Smooth muscle cell (in vitro differentiated cells): ENCODE data around the gene UCP2. TPM values are rescaled to one million over a fixed set of nuclear protein-coding genes. Genes with fewer than 3 reads are reported as not detected.

Experiments
- DNase-seq: peaks from one replicate; lab custom pipeline; 2025; ENCODE audit not compliant: unreplicated experiment; lab: John Stamatoyannopoulos, UW
- H2AFZ ChIP-seq: fragments of 200-600 bp; sonication (generic); 2 replicates; pipeline ENCODE4 v1.6.0; 2016; ENCODE audit warnings: antibody characterized with exemption, low read depth, mild to moderate bottlenecking
- H3F3A ChIP-seq: fragments of 200-600 bp; sonication (generic); 2 replicates; pipeline ENCODE4 v1.6.0; 2017; ENCODE audit warnings: antibody characterized with exemption, low read depth
- H3K27ac ChIP-seq: fragments of 200-600 bp; sonication (generic); 2 replicates; pipeline ENCODE4 v1.5.1; 2016; ENCODE audit warnings: low read depth, mild to moderate bottlenecking
- H3K27me3 ChIP-seq: fragments of 200-600 bp; sonication (generic); 2 replicates; pipeline ENCODE4 v1.6.1; 2016; ENCODE audit warnings: low read depth, mild to moderate bottlenecking
- H3K36me3 ChIP-seq: fragments of 200-600 bp; sonication (generic); 2 replicates; pipeline ENCODE4 v1.5.1; 2016; ENCODE audit warnings: low read depth
- H3K4me1 ChIP-seq: fragments of 200-600 bp; sonication (generic); 2 replicates; pipeline ENCODE4 v1.5.1; 2016; ENCODE audit warnings: low read depth
- H3K4me2 ChIP-seq: fragments of 200-600 bp; sonication (generic); 2 replicates; pipeline ENCODE4 v1.6.0; 2016; ENCODE audit warnings: mild to moderate bottlenecking
- H3K4me3 ChIP-seq: fragments of 200-600 bp; sonication (generic); 2 replicates; pipeline ENCODE4 v1.5.1; 2016; ENCODE audit warnings: mild to moderate bottlenecking
- H3K79me2 ChIP-seq: fragments of 200-600 bp; sonication (generic); 2 replicates; pipeline ENCODE4 v1.6.0; 2016; ENCODE audit warnings: low read depth, mild to moderate bottlenecking
- H3K9ac ChIP-seq: fragments of 200-600 bp; sonication (generic); 2 replicates; pipeline ENCODE4 v1.6.0; 2016; ENCODE audit warnings: low read depth
- H3K9me3 ChIP-seq: fragments of 200-600 bp; sonication (generic); replicated peaks from 2 replicates; pipeline ENCODE4 v1.5.1; 2016; ENCODE audit warnings: low read depth
- H4K20me1 ChIP-seq: fragments of 200-600 bp; sonication (generic); 2 replicates; pipeline ENCODE4 v1.6.0; 2016; ENCODE audit warnings: low read depth
- CTCF ChIP-seq: fragments of 200-600 bp; sonication (generic); IDR thresholded peaks from 2 replicates; pipeline ENCODE4 v1.5.1; 2017; ENCODE audit warnings: borderline replicate concordance, mild to moderate bottlenecking, antibody characterized with exemption; ENCODE audit not compliant: insufficient read depth, poor library complexity, severe bottlenecking
- WGBS: methylation state at CpG from one replicate; pipeline ENCODE4 v1.1.7; 2016; ENCODE audit warnings: low lambda C conversion rate; 5-methylcytosine and 5-hydroxymethylcytosine counted together
- polyA plus RNA-seq: library from polyadenylated mRNA; unstranded; fragments of >200 nt; fragmentation: Nextera tagmentation; extraction: Ambion mirVana; gene quantifications from 2 replicates; pipeline ENCODE4 v1.2.1, GENCODE V29; 2016
- total RNA-seq: library from RNA; depleted of rRNA; stranded (reverse); fragments of >200 nt; gene quantifications from 2 replicates; pipeline ENCODE4 v1.2.3, GENCODE V29; 2014

Gene UCP2
- total and polyA plus RNA-seq, 2 experiments from 2014 or later, result 0.67 to 8.2 TPM

- H2AFZ ChIP-seq, result no peak overlapping the region
- no peak overlapping the region for H3K9ac ChIP-seq
- DNase-seq, result no peak
- no peak overlapping the region for H3K4me2 ChIP-seq
- H3K27me3 ChIP-seq, result no peaks in the 10 kb centered on the region
- no peaks in the 10 kb centered on the region for H3K36me3 ChIP-seq
- H3K4me3 ChIP-seq, result no peak overlapping the region
- no peak overlapping the region for H3K27ac ChIP-seq
- H3K9me3 ChIP-seq, result no peaks in the 10 kb centered on the region
- TF ChIP-seq CTCF, result no peak
- no peaks in the 10 kb centered on the region for H4K20me1 ChIP-seq
- peaks cover 3% of the 10 kb centered on the region for H3F3A ChIP-seq
- 67% methylated on average over 2 of the region's 2 CpGs for WGBS
- H3K4me1 ChIP-seq, result peaks cover 4% of the 10 kb centered on the region
- no peaks in the 10 kb centered on the region for H3K79me2 ChIP-seq
These were observed 41.8 kb upstream of the UCP2 start for GRCh38 chr11:74024261-74025029.

DNA sequence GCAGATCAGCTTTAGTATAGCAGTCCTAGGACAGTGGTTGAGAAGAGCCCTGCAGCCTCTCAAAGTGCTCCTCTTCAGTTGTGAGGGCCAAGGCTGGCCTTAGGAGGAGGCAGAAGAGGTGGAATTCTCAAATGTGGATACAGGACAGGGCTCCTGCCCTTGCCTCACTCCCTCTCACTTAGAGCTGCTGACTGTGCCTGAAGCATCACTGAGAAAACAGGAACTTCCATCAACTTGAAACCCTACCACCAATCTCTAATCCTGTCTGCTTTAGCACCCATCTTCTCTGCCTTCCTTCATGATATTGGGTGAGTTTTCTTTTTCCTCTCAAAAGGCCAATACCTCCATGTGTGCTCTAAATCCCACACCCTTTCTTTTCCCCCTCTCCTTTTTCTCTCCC lies 40.6 kb upstream of the UCP2 start:
- H3F3A ChIP-seq, result peaks cover 8% of the 10 kb centered on the region
- H3K27ac ChIP-seq, result no peak overlapping the region
- no peak overlapping the region for H3K4me2 ChIP-seq
- H3K27me3 ChIP-seq, result no peaks in the 10 kb centered on the region
- DNase-seq, result no peak
- no peak overlapping the region for H3K4me3 ChIP-seq
- H3K9ac ChIP-seq, result no peak overlapping the region
- H3K9me3 ChIP-seq, result no peaks in the 10 kb centered on the region
- no peak overlapping the region for H2AFZ ChIP-seq
- peaks cover 7% of the 10 kb centered on the region for H3K4me1 ChIP-seq
- no peaks in the 10 kb centered on the region for H4K20me1 ChIP-seq
- no peaks in the 10 kb centered on the region for H3K36me3 ChIP-seq
- H3K79me2 ChIP-seq, result no peaks in the 10 kb centered on the region
- TF ChIP-seq CTCF, result no peak

- H3K4me2 ChIP-seq, result no peak overlapping the region
- no peaks in the 10 kb centered on the region for H3K36me3 ChIP-seq
- H3K27ac ChIP-seq, result no peak overlapping the region
- no peak for DNase-seq
- H3K9me3 ChIP-seq, result no peaks in the 10 kb centered on the region
- peaks cover 8% of the 10 kb centered on the region for H3F3A ChIP-seq
- no peaks in the 10 kb centered on the region for H3K79me2 ChIP-seq
- TF ChIP-seq CTCF, result no peak
- no peaks in the 10 kb centered on the region for H3K27me3 ChIP-seq
- H2AFZ ChIP-seq, result no peak overlapping the region
- WGBS, result 97% methylated on average over 6 of the region's 6 CpGs
- peaks cover 7% of the 10 kb centered on the region for H3K4me1 ChIP-seq
- H3K4me3 ChIP-seq, result no peak overlapping the region
- no peak overlapping the region for H3K9ac ChIP-seq
- no peaks in the 10 kb centered on the region for H4K20me1 ChIP-seq
These were observed 39.9 kb upstream of the UCP2 start for GRCh38 chr11:74022546-74022945.

DNA sequence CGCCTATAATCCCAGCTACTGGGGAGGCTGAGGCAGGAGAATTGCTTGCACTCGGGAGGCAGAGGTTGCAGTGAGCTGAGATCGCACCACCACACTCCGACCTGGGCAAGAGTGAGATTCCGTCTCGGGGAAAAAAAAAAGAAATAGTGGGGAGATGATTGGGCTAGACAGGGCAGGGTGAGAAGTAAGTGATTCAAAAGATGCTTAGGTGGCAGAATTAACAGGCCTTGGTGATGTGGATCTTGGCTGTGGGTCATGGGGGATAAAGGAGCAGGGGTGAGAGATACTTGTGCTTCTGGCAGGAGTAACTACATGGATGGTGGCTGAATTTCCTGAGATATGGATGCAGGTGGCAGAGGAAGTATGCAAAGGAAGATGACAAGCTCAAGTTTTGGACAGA lies 39.4 kb upstream of the UCP2 start:
- Histone ChIP-seq H3K36me3 (no peaks in the 10 kb centered on the region), H3K27me3 (no peaks in the 10 kb centered on the region), H3K79me2 (no peaks in the 10 kb centered on the region), H3K4me2 (no peak overlapping the region), H4K20me1 (no peaks in the 10 kb centered on the region), H3F3A (peaks cover 8% of the 10 kb centered on the region), H3K4me3 (no peak overlapping the region), H3K9ac (no peak overlapping the region), H2AFZ (no peak overlapping the region), H3K4me1 (peaks cover 7% of the 10 kb centered on the region), H3K9me3 (no peaks in the 10 kb centered on the region), H3K27ac (no peak overlapping the region)
- DNase-seq, result no peak
- TF ChIP-seq CTCF, result no peak
- 96% methylated on average over 6 of the region's 6 CpGs for WGBS
